ENCODE measurements around the gene ANO6.

Gene ANO6

GRCh38 chr12:45416126-45416525 lies 200.2 kb downstream of the ANO6 start:
- DNase-seq, result no peak

GRCh38 chr12:45418520-45418919 lies 202.6 kb downstream of the ANO6 start:
- no peak for DNase-seq

- no peak for DNase-seq
Observed at GRCh38 chr12:45419317-45419814, 203.5 kb downstream of the ANO6 start.

GRCh38 chr12:45421736-45422135 lies 205.8 kb downstream of the ANO6 start:
- DNase-seq, result no peak

DNA sequence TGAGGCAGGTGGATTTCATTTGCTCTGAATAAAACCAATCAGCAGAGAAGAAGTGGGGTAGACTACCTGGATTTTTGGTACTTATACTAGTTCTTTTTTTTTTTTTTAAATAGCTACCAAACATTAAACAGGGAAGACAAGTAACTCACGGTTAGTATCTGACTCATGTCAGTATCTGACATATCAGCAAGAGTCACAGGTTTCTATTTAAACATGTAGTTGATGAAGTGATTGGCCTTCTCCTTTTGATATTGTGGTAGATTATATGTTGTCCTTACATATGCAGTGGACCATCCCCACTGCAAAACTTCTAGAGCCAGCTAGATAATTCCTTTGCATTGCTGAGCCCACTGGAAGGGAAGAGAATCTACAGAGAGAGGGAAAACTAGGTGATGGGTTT lies 208.0 kb downstream of the ANO6 start:
- no peak for DNase-seq

DNA sequence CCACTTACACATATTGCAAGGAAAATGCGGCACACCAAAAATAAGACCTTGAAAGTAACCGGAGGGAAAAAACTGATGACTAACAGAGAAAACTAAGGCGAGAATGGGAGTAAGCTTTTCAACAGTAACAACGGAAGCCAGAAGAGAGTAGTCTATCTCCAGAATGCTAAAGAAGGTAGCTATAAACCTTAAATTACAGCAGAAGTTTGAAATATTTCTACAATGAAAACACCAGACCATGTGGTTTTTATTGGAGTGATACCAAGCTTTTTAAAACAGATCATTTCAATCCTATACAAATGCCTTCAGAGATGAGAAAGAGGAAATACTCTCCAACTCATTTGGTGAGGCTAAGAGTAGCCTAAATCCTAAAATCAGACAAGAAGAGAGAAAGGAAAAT lies 209.5 kb downstream of the ANO6 start:
- DNase-seq, result no peak

- DNase-seq, result no peak
Observed at GRCh38 chr12:45426294-45426693, 210.4 kb downstream of the ANO6 start.

- no peak for DNase-seq
Observed at GRCh38 chr12:45427042-45427441, 211.1 kb downstream of the ANO6 start.

GRCh38 chr12:45429831-45430230 lies 213.9 kb downstream of the ANO6 start:
- no peak for DNase-seq

DNA sequence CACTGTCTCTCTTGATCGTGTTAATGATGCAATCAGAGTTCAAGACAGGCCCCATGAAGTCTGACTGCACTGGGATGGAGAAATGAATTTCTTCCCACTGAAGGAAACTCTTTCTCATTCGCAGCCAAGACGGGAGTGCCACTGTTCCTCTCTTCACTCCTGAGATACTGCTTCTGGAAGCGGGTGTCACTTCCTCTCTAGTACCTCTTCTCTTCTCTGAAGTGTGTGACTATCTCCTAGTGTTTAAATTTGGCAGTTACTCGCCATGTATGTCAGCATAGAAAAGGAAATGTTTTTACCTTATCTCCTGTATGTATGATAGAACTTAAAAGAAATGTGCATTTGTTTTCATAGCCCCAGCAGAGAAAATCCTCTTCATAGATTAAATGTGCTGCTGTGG lies 215.2 kb downstream of the ANO6 start:
- no peak for DNase-seq

- DNase-seq, result no peak
Observed at GRCh38 chr12:45432710-45433109, 216.8 kb downstream of the ANO6 start.

DNA sequence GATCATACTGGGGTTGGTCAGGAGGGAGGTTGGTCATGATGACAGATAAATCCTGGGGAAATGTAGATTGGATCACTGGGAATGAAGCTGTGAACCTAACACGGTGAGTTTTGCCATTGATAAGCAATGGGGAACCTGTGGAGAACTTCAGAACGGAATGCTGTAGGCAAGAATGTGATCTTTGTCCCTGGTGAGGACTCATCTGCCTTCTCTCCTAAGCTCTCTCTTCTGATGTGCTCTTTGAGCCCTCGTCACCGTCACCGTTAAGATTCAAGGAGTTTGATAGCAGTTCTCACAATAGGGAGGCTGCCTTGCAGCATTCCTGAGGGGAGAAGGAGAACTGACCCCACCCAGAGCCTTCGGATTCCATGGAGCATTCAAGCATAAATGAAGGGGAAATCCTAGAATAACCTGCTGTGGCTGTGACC lies 217.6 kb downstream of the ANO6 start:
- DNase-seq, result no peak

DNA sequence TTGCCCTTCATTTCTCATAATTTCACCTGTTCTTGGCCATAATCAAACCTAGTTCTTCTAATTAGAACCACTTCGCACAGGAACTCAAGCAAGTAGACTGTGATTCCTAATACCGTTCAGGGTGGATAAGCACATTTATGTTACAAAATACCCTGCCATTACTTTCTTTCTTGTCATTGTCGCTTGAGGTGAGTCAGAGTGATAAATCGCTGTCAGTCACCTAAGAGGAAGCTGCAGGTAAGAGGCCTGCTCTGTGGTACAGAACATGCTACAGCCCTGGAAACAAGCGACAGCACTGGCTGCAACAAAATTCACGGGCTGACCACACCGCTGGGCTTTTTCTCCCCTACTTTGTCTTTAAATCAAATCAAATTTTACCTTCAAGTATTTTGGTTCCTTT lies 218.2 kb downstream of the ANO6 start:
- no peak for DNase-seq

- no peak for DNase-seq
Observed at GRCh38 chr12:45435945-45436710, 220.2 kb downstream of the ANO6 start.

DNA sequence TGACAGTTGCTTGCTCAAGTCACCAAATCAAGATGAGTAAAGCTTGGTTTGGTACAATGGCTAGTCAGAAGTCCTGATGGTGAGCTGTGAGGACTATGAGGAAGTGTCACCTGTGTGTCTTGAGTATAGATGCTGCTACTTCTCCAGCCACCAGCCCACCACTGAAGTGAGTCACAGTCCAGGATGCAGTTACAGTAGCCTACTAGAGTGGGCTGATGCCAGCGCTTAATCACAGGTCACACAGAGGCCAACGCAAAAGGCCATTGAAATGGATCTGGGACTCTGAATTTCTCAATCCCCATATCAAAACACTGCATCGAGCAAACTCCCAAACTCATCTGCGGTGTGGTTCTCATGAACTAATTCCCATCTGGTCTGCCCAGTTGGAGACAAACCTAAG lies 223.1 kb downstream of the ANO6 start:
- no peak for DNase-seq

DNA sequence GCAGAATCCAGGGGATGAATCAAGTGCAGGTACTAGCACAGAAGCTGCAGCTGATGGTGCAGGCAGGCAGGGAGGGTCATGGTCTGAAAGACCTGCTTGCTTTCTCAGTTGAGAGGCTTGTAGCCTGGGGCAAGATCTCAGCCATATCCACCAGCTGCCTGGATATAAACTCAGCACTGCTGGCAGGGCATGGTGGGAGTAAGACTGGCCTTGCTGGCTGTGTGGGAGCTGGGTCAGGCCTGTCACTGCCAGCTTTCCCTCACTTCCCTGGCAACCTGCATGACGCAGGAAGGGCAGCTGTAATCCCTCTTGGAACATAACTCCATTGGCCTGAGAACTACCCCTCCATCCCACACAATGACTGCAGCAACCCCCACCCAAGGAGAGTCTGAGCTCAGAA lies 230.1 kb downstream of the ANO6 start:
- DNase-seq, result no peak

GRCh38 chr12:45458238-45458637 lies 242.3 kb downstream of the ANO6 start:
- DNase-seq, result no peak

- no peak for DNase-seq
Observed at GRCh38 chr12:45458854-45459807, 243.2 kb downstream of the ANO6 start.

GRCh38 chr12:45462506-45462905 lies 246.6 kb downstream of the ANO6 start:
- DNase-seq, result no peak

- no peak for DNase-seq
Observed at GRCh38 chr12:45464699-45465098, 248.8 kb downstream of the ANO6 start.

DNA sequence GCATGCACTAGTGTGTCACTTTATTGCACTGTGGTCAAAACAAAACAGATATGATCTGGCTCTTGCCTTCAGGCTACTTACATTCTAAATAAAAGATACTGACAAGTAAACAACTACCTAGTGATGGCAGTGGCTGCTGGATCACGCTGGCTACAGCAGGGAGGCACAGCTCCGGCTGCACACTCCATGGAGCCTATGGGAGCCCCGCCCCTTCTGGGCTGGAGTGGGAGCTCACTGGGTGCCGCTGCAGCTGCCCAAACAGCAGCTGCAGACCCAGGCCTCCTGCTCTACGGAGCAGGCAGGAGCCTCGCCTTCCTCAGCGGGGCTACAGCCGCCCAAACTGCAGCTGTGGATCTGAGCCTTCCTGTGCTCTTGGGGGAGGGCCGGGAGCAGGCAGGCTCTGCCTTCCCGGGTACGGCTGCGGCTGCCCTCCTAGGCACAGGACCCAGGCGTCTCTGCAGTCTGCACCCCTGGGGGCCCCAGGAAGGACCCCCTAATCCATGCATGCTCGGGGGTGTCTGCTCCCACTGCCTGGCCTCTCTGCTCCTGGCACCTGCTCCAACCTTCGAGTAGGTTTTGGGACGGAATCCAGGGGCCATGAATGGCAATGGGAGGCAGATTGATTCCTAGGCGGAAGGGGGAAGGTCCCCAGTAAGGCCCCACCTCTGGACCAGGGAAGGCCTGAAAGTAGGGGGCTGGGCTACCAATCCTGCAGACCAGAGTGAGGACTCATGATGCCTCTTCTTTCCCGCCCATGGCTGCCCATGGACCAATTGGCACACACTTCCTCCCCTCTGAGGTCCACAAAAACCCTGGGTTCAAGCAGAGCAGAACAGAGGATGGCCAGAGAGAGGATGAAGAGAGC lies 253.1 kb downstream of the ANO6 start:
- no peak for DNase-seq

GRCh38 chr12:45469902-45470301 lies 254.0 kb downstream of the ANO6 start:
- DNase-seq, result no peak

DNA sequence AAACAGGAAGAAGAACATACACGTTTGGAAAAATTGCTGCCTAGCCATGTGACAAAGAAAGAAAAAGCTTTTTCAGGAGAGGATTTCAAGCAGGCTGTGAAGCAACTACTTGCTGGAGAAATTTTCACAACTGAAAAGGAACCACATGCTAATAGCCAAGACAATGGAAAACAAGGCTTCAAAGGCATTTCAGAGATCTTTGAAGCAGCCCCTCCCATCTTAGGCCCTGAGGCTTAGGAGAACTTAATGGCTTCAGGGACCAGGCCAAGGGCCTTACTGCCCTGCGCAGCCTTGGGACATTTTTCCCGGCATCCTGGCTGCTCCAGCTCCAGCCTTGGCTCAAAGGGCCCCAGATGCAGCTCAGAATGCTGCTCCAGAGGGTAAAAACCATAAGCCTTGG lies 257.7 kb downstream of the ANO6 start:
- no peak for DNase-seq
